GM18861 (cell line): ENCODE data around the gene TBX21.
"Not testable (repeated sequence)": the region's sequence is repeated elsewhere in the genome, so short reads cannot be mapped to it uniquely, and the experiment has no call there.

ENCODE experiments used
- ATAC-seq: cut with Tn5 transposase; IDR thresholded peaks from one replicate; pipeline ENCODE4 v1.9.1; 2021; ENCODE audit not compliant: unreplicated experiment

The TBX21 gene

GRCh38 chr17:47729476-47729875, 3.6 kb upstream of the TBX21 start:
- no peak for ATAC-seq

GRCh38 chr17:47730681-47731080, 2.4 kb upstream of the TBX21 start:
- ATAC-seq = no peak

- no peak for ATAC-seq
Observed at GRCh38 chr17:47731396-47731795, 1.6 kb upstream of the TBX21 start.

GRCh38 chr17:47732399-47733046, 513 bp upstream of the TBX21 start:
- no peak for ATAC-seq

GRCh38 chr17:47733674-47734410, 806 bp downstream of the TBX21 start:
- ATAC-seq = peak; percentile 14

GRCh38 chr17:47735139-47735464, 2.1 kb downstream of the TBX21 start:
- no peak for ATAC-seq

- peak; percentile 47 for ATAC-seq
Observed at GRCh38 chr17:47735536-47736011, 2.5 kb downstream of the TBX21 start.

- no peak for ATAC-seq
Observed at GRCh38 chr17:47736501-47737495, 3.8 kb downstream of the TBX21 start.

GRCh38 chr17:47738178-47738577, 5.1 kb downstream of the TBX21 start:
- no peak for ATAC-seq

- ATAC-seq = no peak
Observed at GRCh38 chr17:47739150-47739549, 6.1 kb downstream of the TBX21 start.

- not testable (repeated sequence) for ATAC-seq
Observed at GRCh38 chr17:47739945-47740344, 6.9 kb downstream of the TBX21 start.

GRCh38 chr17:47741109-47741792, 8.2 kb downstream of the TBX21 start:
- ATAC-seq = no peak

- ATAC-seq = no peak
Observed at GRCh38 chr17:47741793-47742145, 8.7 kb downstream of the TBX21 start.

- ATAC-seq = no peak
Observed at GRCh38 chr17:47742319-47743181, 9.5 kb downstream of the TBX21 start.

- ATAC-seq = no peak
Observed at GRCh38 chr17:47744168-47745036, 11.4 kb downstream of the TBX21 start.

GRCh38 chr17:47745037-47745380, 12.0 kb downstream of the TBX21 start:
- ATAC-seq = no peak

GRCh38 chr17:47751471-47751870, 18.4 kb downstream of the TBX21 start:
- no peak for ATAC-seq

- no peak for ATAC-seq
Observed at GRCh38 chr17:47757386-47757785, 24.4 kb downstream of the TBX21 start.
